SK-MEL-5 (cell line): ENCODE results near the gene FXYD5. TPM values are rescaled to one million over a fixed set of nuclear protein-coding genes. Genes with fewer than 3 reads are reported as not detected.
A peak's percentile ranks its signal among the peaks of the same experiment; 100 is the strongest.
"Not testable (repeated sequence)": the region's sequence is repeated elsewhere in the genome, so short reads cannot be mapped to it uniquely, and the experiment has no call there.

Experiments used
- DNase-seq: peaks from one replicate; pipeline ENCODE4 v3.0.0-alpha.2; 2016; ENCODE audit warnings: low read depth, low spot score
- in situ Hi-C: cut with HindIII; loops from 2 replicates; pipeline ENCODE4 v1.10.0; 2016; ENCODE audit warnings: low sequenced_read_pairs, high pct_unique_total_duplicates, low pct_unique_long_range_greater_than_20kb
- total RNA-seq: library from RNA; depleted of rRNA; stranded (reverse); fragments of >200 nt; shearing (Covaris generic); gene quantifications from 2 replicates; pipeline ENCODE4 v1.2.3, GENCODE V29; 2014

Gene FXYD5
- total RNA-seq, 1 experiment from 2014 or later, result 79.3 TPM

DNA sequence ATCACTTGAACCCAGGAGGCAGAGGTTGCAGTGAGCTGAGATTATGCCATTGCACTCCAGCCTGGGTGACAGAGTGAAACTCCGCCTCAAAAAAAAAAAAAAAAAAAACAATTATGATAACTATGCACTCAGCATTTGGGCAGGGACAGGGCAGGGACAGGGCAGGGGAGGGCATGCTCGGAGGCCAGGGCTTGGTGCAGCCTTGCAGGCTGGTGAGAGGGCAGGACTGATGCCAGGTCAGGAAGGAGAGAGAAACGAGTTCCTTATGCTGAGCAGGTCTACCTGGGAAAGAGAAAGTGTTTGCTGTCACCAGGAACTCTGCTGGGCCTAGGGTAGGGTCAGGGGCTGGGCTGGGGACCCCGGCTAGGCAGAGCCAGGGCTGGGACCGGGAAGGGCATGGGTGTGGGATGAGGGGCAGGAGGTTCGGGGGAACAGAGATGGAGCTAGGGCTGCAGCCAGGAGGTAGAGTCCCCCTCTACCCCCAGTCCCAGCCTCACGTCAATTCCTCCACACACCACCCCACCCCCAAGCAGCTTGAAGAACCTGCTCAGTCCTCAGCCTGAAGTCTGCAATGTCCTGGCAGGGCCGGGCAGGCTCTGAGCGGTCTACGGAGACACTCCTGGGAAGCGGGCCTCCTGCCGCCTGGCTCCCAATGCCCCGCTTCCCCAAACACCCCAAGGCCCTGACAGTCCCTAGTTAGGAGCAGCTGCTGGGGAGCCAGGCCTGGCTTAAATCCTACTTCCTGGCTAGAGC, 36.1 kb upstream of the FXYD5 start:
- in situ Hi-C loops, result no loop called here
- DNase-seq, result no peak

- no peak for DNase-seq
- in situ Hi-C loops, result no loop called here
Measured at GRCh38 chr19:35119091-35119490, 35.4 kb upstream of the FXYD5 start.

DNA sequence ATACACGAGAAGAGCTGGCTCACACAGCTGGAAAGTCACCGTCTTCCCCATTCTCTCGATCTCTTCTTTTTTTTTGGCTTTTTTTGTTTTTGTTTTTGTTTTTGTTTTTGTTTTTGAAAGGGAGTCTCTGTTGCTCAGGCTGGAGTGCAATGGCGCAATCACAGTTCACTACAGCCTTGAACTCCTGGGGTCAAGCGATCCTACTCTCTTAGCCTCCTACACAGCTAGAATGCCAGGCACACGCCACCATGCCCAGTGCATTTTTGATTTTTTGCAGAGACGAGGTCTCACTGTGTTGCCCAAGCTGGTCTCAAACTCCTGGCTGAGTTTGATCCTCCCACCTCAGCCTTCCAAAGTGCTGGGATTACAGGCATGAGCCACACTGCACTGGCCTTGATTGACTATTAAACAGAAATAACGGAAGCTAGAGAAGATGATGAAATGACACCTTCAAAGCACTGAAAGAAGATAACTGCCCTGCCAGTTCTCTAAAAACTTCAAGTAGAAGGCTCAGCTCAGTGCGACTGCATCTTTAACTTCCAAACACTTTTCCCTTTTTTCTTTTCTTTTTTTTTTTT, 34.9 kb upstream of the FXYD5 start:
- DNase-seq, result no peak
- in situ Hi-C loops, result no loop called here

GRCh38 chr19:35120492-35120891, 34.0 kb upstream of the FXYD5 start:
- DNase-seq, result peak; percentile 28
- in situ Hi-C loops, result no loop called here

DNA sequence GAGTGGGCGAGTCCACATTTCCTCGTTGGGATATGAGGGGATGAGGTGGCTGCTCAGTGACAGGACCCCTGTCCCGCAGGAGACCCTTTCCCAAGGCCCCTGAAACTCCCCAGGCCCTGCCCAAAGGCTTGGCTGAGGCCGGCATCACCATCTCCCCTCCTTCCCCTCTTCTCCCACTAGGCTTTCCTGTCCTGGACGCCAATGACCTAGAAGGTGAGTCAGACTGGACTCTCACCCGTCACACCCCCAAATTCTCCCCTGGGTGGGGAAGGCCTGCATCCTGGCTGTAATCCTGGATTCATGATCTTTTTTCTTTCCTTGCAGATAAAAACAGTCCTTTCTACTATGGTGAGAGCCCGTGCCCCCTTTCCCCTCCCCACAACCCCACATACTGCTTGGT, 33.6 kb upstream of the FXYD5 start:
- in situ Hi-C loops, result no loop called here
- no peak for DNase-seq

DNA sequence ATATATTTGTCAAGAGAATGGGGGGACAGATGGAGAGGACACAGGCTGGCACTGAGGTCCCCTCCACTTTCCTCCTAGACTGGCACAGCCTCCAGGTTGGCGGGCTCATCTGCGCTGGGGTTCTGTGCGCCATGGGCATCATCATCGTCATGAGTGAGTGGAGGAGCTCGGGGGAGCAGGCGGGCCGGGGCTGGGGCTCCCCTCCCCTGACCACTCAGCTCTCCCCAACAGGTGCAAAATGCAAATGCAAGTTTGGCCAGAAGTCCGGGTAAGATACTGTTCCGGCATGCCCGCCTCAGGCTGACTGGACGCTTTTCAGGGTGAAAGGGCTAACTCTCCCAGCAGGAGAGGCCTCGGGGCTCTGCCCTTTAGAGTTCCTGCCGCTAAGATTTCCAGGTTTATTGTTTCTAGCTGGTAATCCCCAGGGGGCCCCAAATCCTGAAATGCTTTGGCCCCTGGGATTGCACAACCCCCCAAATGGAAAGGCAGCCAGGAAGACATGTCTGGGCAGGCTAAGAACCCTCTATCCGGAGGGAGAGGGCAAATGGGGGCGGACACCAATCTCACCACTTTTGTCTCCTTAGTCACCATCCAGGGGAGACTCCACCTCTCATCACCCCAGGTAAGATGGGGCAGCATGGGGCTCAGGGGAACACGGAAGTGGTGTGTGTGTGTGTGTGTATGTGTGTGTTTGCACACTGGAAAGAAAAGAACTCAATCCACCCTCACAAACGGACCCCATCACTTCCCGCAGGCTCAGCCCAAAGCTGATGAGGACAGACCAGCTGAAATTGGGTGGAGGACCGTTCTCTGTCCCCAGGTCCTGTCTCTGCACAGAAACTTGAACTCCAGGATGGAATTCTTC, 31.6 kb upstream of the FXYD5 start:
- DNase-seq, result no peak

DNA sequence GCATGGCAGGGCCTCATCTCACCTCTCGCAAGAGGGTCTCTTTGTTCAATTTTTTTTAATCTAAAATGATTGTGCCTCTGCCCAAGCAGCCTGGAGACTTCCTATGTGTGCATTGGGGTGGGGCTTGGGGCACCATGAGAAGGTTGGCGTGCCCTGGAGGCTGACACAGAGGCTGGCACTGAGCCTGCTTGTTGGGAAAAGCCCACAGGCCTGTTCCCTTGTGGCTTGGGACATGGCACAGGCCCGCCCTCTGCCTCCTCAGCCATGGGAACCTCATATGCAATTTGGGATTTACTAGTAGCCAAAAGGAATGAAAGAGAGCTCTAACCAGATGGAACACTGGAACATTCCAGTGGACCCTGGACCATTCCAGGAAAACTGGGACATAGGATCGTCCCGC, 31.0 kb upstream of the FXYD5 start:
- DNase-seq, result no peak
- in situ Hi-C loops, result no loop called here

More for the DNA sequence above, 31.6 kb upstream of the FXYD5 start:
- in situ Hi-C loops, result no loop called here

- in situ Hi-C loops, result no loop called here
- peak; percentile 88 for DNase-seq
Measured at GRCh38 chr19:35124098-35125060, 30.2 kb upstream of the FXYD5 start.

GRCh38 chr19:35125270-35125717, 29.2 kb upstream of the FXYD5 start:
- DNase-seq, result no peak
- in situ Hi-C loops, result no loop called here

DNA sequence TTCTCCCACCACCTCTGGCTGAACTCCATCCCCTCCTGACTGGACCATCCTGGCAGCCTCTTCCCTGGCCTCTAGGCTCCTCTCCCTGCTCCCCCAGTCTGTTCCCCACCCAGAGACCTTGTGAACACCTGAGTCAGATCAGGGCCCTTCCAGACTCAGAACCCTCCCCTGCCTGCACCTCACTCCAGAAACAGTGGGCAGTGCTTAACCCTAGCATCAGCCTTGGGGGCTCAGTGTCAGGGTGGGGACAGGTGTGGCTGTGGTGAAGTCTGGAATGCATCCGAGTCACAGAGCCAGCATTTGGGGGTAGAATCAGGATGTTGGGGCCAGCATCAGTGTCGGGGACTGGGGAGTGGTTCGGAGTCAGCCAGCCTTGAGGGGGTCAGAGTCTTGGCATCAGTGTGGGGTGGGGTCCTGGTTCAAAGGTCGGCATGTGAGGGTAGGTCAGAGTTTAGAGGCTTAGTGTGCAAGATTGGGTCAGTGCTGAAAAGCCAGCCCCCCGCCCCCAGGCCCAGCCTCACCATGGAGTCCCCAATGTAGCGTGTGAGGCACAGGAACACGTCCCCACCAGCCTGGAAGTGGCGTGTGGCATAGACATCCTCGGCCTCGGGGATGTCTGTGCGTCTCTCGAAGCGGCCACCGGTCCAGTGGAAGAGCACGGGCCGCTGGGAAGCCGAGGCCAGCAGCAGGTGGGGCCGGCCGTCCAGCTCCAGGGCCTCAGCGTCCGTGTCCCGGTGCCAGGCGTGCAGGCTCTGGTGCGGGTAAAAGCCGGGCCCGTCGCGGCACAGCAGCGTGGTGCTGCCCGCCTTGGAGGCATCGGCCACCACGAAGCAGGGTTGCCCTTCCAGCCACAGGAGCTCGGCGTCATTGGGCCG, 28.5 kb upstream of the FXYD5 start:
- in situ Hi-C loops, result no loop called here
- no peak for DNase-seq

GRCh38 chr19:35126624-35126959, 27.9 kb upstream of the FXYD5 start:
- in situ Hi-C loops, result no loop called here

GRCh38 chr19:35127871-35128270, 26.7 kb upstream of the FXYD5 start:
- DNase-seq, result no peak
- in situ Hi-C loops, result no loop called here

More at GRCh38 chr19:35126624-35126959, 27.9 kb upstream of the FXYD5 start:
- DNase-seq, result no peak

DNA sequence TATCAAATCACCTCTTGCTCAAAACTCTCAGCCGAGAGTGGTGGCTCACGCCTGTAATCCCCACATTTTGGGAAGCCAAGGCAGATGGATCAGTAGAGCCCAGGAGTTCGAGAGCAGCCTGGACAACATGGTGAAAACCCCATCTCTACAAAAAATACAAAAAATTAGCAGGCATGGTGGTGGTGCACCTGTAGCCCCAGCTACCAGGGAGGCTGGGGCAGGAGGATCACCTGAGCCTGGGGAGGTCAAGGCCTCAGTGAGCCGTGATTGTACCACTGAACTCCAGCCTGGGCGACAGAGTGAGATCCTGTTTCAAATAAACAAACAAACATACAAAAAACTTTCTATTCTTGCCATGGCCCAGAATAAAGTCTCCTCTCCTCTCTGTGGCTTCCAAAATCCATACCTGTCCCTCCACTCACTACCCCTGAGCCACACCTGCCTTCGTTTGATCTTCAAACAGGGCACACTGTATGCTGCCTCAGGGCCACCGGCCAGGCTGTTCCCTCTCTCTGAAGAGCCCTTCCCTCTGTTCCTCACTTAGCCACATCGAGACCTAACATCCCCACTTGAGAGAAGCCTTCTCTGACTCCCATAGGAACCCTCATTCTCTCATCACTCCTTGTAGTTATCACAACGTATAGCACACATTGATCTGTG, 26.0 kb upstream of the FXYD5 start:
- in situ Hi-C loops, result no loop called here
- no peak for DNase-seq

DNA sequence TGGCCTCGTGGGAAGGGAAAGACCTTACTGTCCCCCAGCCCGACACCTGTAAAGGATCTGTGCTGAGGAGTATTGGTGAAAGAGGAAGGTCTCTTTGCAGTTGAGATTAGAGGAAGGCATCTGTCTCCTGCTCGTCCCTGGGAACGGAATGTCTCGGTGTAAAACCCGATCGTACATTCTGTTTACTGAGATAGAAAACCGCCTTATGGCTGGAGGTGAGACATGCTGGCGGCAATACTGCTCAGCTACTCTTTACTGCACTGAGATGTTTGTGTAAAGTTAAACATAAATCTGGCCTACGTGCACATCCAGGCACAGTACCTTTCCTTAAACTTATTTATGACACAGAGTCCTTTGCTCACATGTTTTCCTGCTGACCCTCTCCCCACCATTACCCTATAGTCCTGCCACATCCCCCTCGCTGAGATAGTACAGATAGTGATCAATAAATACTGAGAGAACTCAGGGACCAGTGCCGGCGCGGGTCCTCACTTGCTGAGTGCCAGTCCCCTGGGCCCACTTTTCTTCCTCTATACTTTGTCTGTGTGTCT, 24.7 kb upstream of the FXYD5 start:
- DNase-seq, in situ Hi-C loops: not testable (repeated sequence)

- DNase-seq, result no peak
- in situ Hi-C loops, result no loop called here
Measured at GRCh38 chr19:35130761-35131720, 23.5 kb upstream of the FXYD5 start.
